ENCODE results near the gene PRCP.

DNA sequence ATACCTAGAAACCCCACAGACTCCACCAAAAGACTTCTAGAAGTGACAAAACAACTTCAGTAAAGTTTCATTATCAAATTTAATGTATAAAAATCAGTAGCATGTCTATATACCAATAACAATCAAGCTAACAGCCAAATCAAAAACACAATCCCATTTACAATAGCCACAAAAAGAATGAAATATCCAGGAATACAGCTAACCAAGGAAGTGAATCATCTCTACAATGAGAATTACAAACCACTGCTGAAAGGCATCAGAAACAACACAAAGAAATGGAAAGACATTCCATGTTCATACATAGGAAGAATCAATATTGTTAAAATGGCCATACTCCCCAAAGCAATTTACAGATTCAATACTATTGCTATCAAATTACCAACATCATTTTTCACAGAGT lies 46.0 kb downstream of the PRCP start:
- TF ChIP-seq CTCF (IDR thresholded peaks at IDR 0.05): no peak
- TF ChIP-seq POLR2A (IDR thresholded peaks at IDR 0.05): no peak
- TF ChIP-seq EP300 (IDR thresholded peaks at IDR 0.05): no peak

All from ovary (tissue), 3 donors.